ENCODE measurements around the gene NTF3. TPM values are rescaled to one million over a fixed set of nuclear protein-coding genes. Genes with fewer than 3 reads are reported as not detected.

NTF3 gene
- total RNA-seq, 2 experiments from 2014 or later: not detected

DNA sequence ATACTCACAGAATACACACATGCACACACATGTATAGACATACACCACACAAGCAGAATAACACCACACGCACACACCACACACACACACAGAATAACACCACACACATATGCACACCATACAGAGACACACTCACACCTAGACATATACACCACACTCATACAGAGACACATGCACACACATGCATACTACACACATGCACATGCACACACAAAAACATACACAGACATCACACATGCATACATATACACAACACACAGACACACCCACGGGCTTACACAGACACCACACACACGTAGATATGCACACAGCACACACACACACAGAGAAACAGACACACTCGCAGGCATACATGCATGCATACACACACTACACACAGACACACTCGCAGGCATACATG is 49.7 kb downstream of the NTF3 start:
- TF ChIP-seq, protein P1, sequence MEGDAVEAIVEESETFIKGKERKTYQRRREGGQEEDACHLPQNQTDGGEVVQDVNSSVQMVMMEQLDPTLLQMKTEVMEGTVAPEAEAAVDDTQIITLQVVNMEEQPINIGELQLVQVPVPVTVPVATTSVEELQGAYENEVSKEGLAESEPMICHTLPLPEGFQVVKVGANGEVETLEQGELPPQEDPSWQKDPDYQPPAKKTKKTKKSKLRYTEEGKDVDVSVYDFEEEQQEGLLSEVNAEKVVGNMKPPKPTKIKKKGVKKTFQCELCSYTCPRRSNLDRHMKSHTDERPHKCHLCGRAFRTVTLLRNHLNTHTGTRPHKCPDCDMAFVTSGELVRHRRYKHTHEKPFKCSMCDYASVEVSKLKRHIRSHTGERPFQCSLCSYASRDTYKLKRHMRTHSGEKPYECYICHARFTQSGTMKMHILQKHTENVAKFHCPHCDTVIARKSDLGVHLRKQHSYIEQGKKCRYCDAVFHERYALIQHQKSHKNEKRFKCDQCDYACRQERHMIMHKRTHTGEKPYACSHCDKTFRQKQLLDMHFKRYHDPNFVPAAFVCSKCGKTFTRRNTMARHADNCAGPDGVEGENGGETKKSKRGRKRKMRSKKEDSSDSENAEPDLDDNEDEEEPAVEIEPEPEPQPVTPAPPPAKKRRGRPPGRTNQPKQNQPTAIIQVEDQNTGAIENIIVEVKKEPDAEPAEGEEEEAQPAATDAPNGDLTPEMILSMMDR (IDR thresholded peaks at IDR 0.05): no peak
- H3K27ac Mint-ChIP-seq: no peak overlapping the region
- ATAC-seq (ENCODE audit: poor library complexity) (no peak), DNase-seq (no peak)
- CTCF ChIA-PET: no interaction called here
- peaks cover 4% of the 10 kb centered on the region for H3K27me3 Mint-ChIP-seq
- H3K4me1 Mint-ChIP-seq (ENCODE audit: low read depth): no peaks in the 10 kb centered on the region
- H3K36me3 Mint-ChIP-seq (ENCODE audit: low read depth): no peaks in the 10 kb centered on the region
- H3K4me1 ChIP-seq (ENCODE audit: insufficient read depth, low read length): no peaks in the 10 kb centered on the region
- POLR2A ChIA-PET: no interaction called here
- H3K9me3 ChIP-seq (ENCODE audit: control insufficient read depth in 1 of 2, insufficient read depth in 1 of 2, low read length in 2 of 2): peaks cover 0 to 14% of the 10 kb centered on the region in 2 experiments
- H3K27ac ChIP-seq (ENCODE audit: low read depth in 1 of 2, low read length in 2 of 2): no peak overlapping the region
- no peaks in the 10 kb centered on the region for H3K9me3 Mint-ChIP-seq
- no peak overlapping the region for H3K4me3 ChIP-seq (ENCODE audit: low read length)
- H3K36me3 ChIP-seq (ENCODE audit: insufficient read depth, low read length): no peaks in the 10 kb centered on the region
- intact Hi-C loops (cut with DNase I, micrococcal nuclease): no loop called here
- H3K27me3 ChIP-seq (ENCODE audit: control insufficient read depth in 1 of 2, insufficient read depth in 2 of 2, low read length in 2 of 2): no peaks in the 10 kb centered on the region
- H3K4me3 Mint-ChIP-seq: no peak overlapping the region

DNA sequence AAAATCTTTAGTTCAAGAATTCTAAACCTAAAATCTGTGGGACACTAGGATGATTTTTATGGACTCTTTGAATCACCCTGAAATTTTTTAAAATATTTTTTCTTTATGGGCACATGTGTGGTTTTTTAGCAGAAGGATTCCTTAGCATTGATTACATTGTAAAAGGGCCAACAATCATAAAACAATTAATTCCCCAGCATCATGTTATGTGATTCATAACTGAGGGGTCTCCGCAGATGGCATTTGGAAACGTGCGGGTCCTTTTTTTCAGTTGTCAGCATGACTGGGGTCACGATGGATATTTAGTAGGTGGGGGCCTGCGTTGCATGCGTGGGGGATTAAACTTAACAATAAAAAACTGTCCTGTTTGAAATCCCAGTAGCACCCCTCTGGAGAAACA is 52.5 kb downstream of the NTF3 start:
- Mint-ChIP-seq H3K4me3 (no peak overlapping the region), H3K4me1 (ENCODE audit: low read depth) (no peaks in the 10 kb centered on the region), H3K36me3 (ENCODE audit: low read depth) (no peaks in the 10 kb centered on the region), H3K27ac (no peak overlapping the region), H3K27me3 (peaks cover 8% of the 10 kb centered on the region), H3K9me3 (no peaks in the 10 kb centered on the region)
- intact Hi-C loops (cut with DNase I, micrococcal nuclease): no loop called here
- TF ChIP-seq, protein P1 (IDR thresholded peaks at IDR 0.05): no peak
- H3K4me1 ChIP-seq (ENCODE audit: insufficient read depth, low read length): no peaks in the 10 kb centered on the region
- H3K27ac ChIP-seq (ENCODE audit: low read depth in 1 of 2, low read length in 2 of 2): no peak overlapping the region
- H3K36me3 ChIP-seq (ENCODE audit: insufficient read depth, low read length): no peaks in the 10 kb centered on the region
- no peaks in the 10 kb centered on the region for H3K27me3 ChIP-seq (ENCODE audit: control insufficient read depth in 1 of 2, insufficient read depth in 2 of 2, low read length in 2 of 2)
- ChIA-PET POLR2A (no interaction called here), CTCF (no interaction called here)
- DNase-seq: no peak
- H3K9me3 ChIP-seq (ENCODE audit: control insufficient read depth in 1 of 2, insufficient read depth in 1 of 2, low read length in 2 of 2): peaks cover 0 to 14% of the 10 kb centered on the region in 2 experiments
- no peak for ATAC-seq (ENCODE audit: poor library complexity)
- no peak overlapping the region for H3K4me3 ChIP-seq (ENCODE audit: low read length)

DNA sequence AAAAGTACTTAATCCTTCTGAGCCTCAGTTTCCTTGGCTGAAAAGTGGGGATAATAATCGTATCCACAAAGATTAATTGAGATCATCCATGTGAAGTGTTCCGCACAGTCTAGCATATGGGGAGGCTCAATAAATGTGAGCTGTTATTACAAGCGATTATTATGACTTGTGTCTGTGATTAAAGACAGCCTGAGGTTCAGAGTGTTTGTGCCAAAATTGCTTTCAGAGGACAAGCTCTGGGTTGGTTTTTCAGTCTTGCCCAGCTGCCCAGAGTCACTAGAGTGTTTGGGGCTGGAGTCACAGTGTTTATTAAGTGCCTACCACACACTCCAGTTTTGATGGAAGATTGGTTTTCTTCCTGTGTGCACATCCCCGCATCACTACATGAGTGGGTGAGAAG is 53.5 kb downstream of the NTF3 start:
- no peaks in the 10 kb centered on the region for H3K4me1 ChIP-seq (ENCODE audit: insufficient read depth, low read length)
- no peak overlapping the region for H3K27ac Mint-ChIP-seq
- ATAC-seq (ENCODE audit: poor library complexity) (no peak), DNase-seq (no peak)
- H3K36me3 Mint-ChIP-seq (ENCODE audit: low read depth): no peaks in the 10 kb centered on the region
- no peak overlapping the region for H3K4me3 Mint-ChIP-seq
- no peaks in the 10 kb centered on the region for H3K36me3 ChIP-seq (ENCODE audit: insufficient read depth, low read length)
- H3K4me3 ChIP-seq (ENCODE audit: low read length): no peak overlapping the region
- CTCF ChIA-PET: no interaction called here
- POLR2A ChIA-PET: no interaction called here
- H3K27me3 Mint-ChIP-seq: peaks cover 8% of the 10 kb centered on the region
- H3K27ac ChIP-seq (ENCODE audit: low read depth in 1 of 2, low read length in 2 of 2): no peak overlapping the region
- intact Hi-C loops (cut with DNase I, micrococcal nuclease): no loop called here
- H3K9me3 Mint-ChIP-seq: no peaks in the 10 kb centered on the region
- TF ChIP-seq, protein P1 (IDR thresholded peaks at IDR 0.05): no peak
- H3K9me3 ChIP-seq (ENCODE audit: control insufficient read depth in 1 of 2, insufficient read depth in 1 of 2, low read length in 2 of 2): peaks cover 0 to 14% of the 10 kb centered on the region in 2 experiments
- H3K4me1 Mint-ChIP-seq (ENCODE audit: low read depth): no peaks in the 10 kb centered on the region
- H3K27me3 ChIP-seq (ENCODE audit: control insufficient read depth in 1 of 2, insufficient read depth in 2 of 2, low read length in 2 of 2): no peaks in the 10 kb centered on the region
